Left ventricle myocardium superior (tissue), 1 donor: Measurements from ENCODE around the gene ABR. TPM values are rescaled to one million over a fixed set of nuclear protein-coding genes. Genes with fewer than 3 reads are reported as not detected.

Experiments used
- ATAC-seq: fragments of 200-7000 bp; cut with Tn5 transposase; one replicate; pipeline ENCODE4 v1.9.1; 2020; ENCODE audit warnings: mild to moderate bottlenecking, moderate library complexity
- DNase-seq: peaks from one replicate; pipeline ENCODE4 v3.0.0-alpha.2; 2020
- intact Hi-C: fragments of 100-400 bp; cut with micrococcal nuclease; formaldehyde crosslinking; loops from one replicate; pipeline ENCODE4 v1.11.0; 2022
- total RNA-seq: library from RNA; stranded (reverse); fragmentation: NEBNext Ultra II Directional; extraction: Animal tissue kit (Norgen Biotek cat#: 25700); gene quantifications from one replicate; pipeline ENCODE4 v1.2.1, GENCODE V29; 2021
- donor health status: DM: no; HTN: yes; CAD: no; lungs with severe emphysema.

Gene ABR
- total RNA-seq, 1 donor from 2014 or later: 167 TPM

DNA sequence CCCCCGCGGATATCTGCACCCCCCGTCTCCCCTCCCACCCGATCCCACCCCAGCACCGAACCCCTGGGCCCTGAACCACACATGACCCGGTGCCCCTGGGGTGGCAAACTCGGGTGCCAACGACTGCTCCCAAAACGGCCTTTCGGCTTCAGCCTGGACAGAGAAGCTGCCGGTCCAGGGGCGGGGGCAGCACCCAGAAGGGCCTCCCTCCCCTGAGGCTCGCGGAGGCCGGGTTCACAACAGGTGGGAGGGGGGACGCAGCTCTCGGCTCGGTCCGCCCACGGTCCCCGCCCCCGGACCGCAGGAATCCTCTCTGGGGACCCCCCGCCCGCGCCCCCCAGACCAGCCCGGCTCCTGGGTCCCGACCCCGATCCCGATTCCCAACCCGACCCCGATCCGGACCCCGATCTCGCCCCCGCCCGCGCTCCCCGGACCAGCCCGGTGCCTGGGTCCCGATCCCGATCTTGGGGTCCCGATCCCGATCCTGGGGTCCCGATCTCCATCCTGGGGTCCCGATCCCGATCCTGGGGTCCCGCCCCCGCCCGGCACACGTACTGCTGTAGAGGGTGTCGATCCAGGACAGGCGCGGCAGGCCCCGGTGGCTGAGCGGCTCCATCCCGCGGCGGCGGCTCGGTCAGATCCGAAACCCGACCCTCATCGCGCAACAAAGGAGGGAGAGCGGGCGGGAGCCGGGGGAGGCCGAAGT is 516 bp downstream of the ABR start:
- peak; percentile 35 for ATAC-seq
- intact Hi-C loops: no loop called here

DNA sequence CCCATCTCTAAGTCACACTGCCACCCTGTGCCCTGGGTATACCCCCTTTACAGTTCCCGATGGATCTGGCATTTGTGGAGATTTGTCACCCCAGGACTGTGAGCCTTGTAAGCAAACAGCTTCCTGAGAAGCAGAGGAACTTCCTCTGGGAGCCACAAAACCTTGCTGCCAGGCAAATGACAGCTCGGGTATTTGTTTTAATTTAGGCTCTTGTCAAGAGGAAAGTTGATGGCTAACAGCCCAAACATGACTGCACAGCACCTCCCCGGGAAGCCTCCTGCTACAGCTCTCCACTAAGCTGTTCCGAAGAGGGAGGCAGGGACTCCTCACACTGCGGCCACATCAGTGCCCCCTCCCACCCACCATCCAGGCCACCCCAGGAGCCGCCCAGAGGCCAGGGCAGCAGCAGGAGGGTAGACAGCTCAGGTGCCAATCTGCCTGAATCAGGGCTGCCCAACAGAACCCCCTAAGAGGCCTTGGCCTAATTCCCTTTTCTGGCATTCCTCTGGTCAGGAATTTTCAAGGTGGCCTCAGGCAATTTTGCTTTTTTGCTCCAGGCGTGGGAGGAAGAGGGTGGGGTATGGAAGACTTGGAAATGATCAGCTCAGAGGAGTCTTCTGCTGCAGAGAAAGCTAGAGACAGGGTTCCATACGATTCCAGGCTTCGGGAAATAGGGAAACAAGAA is 2.6 kb downstream of the ABR start:
- ATAC-seq: peak; percentile 52

More for the DNA sequence above, 516 bp downstream of the ABR start:
- peak; percentile 66 for DNase-seq

DNA sequence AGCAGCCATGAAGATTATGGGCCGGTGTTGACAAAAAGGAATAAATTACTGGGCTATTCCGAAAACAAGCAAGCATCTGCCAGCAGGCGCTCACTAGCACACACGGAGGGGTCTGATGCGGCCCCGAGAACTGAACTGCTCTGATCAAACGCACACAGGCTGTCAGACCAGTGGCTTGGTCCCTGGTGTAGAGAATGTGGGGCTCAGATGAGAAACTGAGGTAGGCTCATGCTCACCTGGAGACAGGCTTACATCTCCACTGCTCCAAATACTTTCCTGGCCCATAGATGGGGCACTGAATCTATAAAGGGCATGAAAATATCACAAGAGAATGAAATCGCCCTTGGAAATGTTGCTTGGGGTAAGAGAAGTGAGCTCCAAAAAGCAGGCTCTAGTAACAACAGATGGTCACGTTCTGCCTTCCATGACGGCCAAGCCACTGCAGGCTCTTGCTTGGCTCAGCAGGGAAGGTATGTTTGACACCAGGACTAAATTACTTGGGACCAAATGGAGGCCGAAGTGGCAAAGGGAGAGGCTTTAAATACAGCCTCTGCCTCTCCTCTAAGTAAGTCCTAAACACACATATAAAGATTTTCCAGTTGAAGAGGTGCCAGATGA is 5.4 kb downstream of the ABR start:
- DNase-seq (no peak), ATAC-seq (no peak)
- intact Hi-C loops: no loop called here

More for the DNA sequence above, 2.6 kb downstream of the ABR start:
- DNase-seq: no peak
- intact Hi-C loops: no loop called here

DNA sequence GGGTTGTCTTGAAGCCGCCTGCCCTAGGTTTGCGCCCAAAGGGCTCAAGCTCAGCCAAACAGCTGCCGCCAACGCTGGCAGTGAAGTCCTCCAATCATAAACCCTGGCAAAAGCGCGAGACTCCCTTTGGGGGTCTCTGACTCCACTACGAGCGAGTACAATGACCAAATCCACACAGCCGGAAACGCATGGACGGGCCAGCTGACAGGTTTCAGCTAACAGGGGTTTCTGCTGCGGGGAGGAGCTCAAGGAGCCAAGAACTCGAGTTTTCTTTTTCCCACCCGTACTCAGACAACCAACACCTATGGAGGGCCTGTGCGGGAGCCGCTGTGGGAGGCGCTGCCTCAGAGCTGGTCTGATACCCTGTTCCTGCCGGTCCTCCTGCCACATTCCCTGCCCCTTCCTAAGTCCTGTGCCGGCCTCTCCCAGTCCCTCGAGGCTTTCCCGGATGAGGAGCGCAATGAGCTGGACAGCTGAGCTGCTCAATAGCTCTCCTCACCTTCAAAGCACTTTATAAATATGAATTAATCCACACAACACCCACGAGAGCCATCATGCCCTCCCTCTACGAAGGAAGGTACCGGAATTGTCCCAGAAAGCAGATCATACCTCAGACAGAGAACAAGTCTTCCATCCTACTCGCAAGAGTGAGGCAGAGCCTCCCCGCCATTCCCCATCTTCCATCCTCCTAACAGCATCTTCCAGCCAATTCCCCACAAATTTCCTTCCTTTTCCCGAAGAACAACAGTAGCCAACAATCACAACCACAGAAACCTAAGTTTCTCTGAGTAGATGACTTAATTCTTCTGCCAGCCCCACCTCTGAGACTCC is 6.1 kb downstream of the ABR start:
- peak; percentile 23 for ATAC-seq
- DNase-seq: peak; percentile 52
- intact Hi-C loops: no loop called here

DNA sequence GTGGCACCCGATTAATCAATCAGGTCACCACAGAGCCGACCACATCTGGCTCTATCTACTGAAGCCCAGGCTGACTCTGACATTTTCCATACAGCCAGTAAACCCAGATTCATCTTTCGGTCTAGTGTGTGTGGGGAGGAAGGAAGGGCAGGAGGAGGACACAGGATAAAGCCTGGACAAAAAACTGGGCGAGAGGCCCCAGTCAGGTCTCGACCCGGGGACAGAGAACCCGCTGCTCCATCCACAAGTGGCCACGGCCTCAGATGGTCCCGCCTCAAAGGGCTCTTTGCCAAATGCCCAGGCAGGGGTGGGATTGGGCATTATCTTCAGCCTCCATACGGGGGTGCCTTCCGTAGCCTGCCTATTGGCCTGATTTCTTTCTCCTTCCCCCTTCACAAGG is 7.8 kb downstream of the ABR start:
- intact Hi-C loops: no loop called here
- DNase-seq (no peak), ATAC-seq (no peak)

DNA sequence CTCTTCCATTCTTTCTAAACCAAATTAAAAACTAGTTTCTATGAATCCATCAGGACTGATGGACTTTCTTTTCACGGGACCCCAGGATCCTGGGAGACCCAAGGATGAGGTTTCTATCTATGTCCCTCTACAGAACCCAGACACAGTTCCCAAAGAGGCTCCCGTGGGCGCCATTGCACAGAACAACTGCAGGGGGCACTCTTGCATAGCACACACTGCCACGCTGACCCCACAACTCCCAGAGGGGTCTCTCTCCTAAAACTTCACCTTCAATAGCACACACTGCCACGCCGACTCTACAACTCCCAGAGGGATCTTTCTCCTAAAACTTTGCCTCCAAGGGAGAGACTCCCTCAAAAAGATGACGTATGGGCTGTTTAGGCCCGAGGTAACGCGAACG is 9.0 kb downstream of the ABR start:
- DNase-seq: no peak
- ATAC-seq: no peak
- intact Hi-C loops: no loop called here

DNA sequence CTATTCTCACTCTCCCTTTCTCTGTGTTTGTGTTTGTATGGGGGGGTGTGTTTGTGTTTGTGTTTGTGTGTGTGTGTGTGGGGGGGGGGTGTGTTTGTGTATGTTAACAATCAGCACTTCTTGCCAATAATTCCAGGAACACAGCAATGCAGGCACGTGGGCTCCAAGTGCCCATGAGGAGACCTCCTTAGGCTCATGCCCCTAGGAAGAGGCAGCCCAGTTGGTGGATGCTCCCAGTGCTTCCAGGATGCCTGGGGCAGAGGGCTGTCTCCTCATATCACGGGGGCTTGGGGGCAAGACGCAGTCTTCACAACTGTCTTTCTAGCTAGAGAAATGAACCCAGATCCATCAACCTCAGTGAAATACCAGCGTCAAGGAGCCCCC is 9.9 kb downstream of the ABR start:
- intact Hi-C loops: no loop called here
- DNase-seq (no peak), ATAC-seq (no peak)

DNA sequence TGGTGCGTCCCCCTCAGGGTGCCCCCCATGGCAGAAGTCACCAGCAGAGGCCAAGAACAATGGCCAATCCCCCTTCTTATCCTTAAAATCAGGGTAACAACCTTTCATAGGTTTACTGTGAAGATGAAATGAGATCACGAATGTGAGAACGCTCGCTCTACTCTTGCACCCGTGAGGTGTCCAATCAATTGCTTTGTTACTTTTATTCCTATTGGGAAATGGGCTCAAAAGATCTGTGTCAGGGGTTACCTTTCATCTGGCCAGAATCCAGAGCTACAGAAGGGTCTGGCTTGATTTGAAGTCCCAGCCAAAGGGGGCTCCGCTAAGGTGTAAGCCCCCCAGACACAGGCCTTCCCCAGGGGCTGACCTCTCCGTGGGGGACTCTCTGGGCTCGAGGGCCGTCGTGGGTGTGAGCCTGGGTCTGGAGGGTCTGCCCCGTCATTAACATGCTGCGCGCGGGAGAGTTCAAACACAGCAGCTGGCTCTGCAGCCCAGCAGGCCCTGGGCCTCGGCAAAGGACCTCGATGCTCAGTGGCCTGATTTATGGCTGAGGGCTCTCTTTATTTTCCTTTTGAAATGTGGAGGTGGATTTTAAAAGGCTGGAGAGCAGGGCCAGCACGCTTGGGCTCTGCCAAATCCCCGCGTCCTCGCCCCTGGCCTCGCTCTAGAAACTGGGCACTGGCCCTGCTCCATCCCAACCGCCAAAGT is 10.4 kb downstream of the ABR start:
- DNase-seq: no peak
- intact Hi-C loops: no loop called here
- no peak for ATAC-seq

DNA sequence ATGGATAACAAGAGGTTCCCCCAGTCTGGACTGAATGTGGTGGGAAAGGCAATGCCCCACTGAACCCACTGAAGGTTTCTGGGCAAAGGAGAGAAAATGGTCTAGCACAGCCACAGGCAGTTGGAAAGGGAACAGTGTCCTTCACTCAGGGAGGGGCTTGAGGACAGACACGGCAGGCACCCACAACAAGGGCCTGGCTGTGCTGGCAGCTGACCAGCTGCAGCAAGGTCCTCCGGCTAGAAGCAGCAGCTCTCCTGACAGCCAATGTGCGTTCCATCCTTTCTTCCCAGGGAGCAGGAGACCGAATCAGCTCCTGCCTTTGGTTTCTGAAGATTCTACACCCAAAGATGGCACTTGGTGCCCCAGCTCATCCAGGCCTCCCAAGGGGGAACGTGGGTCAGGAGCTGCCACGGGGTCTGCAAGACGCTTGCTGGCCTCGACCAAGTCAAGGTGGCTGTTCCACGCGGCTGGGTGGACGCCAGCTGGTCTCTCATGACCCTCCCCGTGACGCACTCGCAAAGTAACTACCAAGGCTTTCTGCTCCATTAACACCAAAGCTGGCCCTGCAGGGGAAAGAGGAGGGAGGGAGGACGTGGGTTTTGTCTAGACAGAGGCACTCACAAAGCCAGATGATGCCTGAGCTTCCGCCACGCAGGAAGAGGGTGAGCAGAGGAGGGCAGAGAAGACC is 11.1 kb downstream of the ABR start:
- ATAC-seq (no peak), DNase-seq (no peak)
- intact Hi-C loops: no loop called here

DNA sequence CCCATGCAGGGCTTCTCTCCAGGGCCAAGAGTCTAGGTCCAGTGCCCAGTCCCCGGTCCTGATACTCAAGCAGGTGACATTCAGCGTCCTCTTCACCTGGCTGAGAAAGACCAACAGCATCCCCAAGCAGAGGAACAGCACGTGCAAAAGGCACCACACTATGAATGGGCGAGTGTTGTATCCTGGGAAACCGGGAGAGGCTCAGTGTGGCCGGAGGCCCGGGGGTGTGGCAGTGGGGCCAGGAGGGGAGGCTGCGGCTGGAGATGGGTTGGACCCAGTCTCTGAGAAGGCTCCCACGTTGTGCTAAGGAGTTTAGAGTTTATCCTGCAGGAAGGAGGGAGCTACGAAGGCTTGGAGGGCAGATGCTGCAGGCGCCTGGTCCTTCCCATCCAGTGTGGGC is 13.5 kb downstream of the ABR start:
- no peak for DNase-seq
- no peak for ATAC-seq
- intact Hi-C loops: no loop called here

DNA sequence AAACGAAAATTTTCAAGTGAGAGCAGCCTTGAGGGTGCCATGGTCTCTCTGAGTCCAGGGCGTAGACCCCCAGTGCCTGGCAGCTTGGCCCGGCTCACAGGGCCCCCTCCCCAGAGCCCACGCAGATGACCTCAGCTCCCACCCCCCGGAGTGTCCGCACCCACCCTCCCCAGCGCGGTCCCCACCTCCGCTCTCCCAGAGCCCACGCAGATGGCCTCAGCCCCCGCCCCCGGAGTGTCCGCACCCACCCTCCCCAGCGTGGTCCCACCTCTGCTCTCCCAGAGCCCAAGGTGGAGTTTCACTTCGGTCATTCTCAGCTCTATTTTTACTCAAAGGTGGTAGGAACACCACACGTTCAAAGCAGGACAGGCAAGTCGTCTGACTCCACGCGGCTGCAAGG is 13.9 kb downstream of the ABR start:
- DNase-seq (no peak), ATAC-seq (peak; percentile 23)
- intact Hi-C loops: no loop called here

DNA sequence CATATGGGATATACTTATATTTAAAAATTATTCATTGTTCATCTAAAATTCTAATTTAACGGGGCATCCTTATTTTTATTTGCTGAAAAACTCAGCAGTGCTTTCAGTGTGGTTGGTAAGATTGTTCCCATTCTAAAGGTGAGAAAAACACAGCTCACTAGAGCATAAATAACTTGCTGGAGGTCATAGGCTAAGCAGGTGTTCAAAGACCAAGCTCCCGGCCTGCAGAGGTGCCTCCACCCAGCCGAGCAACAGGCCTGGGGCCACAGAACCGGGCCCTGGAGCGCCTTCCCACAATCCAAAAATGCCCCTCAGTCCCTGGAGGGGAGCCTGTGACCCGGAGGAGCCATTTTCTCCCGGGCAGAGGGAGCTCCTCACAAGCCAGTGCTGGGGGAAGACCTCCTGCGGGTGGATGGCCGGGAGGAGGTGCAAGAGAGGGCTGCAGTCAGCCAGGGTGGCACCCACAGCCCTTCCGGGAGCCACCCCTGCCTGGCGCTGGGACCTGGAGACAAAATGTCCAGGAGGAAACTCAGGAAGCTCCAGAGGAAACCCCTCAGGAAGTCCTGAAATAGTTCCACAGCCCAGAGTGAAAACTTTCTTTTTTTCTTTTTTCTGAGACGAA is 14.7 kb downstream of the ABR start:
- DNase-seq: peak; percentile 65
- ATAC-seq: peak; percentile 73
- intact Hi-C loops: no loop called here

DNA sequence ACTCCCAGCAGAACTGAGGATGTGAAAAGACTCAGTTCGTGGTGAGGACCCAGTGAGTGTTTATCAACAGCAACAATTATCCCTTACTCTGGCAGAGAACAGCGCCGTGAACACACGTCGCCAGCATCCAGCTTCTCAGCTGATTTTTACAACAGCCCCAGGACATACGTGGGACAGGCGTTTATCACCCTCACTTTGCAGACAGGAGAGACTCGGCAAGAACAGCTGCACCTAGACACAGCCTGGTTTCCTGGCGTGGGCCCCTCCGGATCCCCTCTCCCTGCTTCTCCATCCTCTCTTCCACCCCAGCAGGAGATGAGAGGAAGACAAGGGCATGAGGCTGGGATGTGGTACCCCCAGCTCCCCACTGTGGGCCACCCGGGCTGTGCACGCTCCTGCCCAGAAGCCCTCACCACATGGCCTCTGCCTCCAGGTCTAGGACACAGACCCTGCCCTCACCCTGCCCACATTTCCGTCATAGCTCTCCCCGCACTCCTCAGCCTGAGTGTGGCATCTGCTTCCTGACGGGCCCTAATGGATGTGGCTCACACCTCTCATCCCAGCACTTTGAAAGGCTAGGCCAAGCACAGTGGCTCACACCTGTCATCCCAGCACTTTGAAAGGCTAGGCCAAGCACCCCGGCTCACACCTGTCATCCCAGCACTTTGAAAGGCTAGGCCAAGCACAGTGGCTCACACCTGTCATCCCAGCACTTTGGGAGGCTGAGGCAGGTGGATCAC is 17.5 kb downstream of the ABR start:
- DNase-seq (no peak), ATAC-seq (no peak)
- intact Hi-C loops: no loop called here

DNA sequence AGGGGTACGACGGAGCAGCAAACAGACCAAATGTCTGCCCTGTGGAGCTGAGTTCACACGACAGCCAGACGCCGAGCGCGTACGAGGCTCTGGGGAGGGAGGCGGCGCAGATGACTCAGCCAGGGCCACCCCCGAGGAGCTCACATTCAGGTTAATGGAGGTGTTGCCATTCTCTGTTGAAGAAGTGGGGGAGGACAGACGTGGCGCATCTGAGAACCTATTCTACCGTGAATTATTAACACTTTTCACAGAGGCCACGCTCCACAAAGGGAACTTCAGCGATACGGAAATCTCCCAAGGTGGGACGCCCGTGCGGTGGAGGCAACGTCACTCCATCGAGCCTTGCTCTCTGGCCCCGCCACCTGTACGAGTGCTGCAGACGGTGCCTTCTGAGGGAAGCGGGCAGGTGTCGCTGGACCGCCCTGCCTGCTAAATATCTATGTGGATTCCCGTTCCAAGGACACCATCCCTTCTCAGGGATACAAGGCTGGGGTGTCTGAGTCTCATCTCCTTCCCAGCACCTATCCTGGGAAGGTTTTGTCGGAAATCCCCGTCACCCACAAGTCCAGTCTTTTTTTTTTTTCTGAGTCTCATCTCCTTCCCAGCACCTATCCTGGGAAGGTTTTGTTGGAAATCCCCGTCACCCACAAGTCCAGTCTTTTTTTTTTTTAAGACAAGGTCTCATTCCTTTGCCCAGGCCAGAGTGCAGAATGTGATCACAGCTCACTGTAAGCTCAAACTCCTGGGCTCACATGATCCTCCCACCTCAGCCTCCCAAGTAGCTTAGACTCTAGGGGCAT is 19.0 kb downstream of the ABR start:
- intact Hi-C loops: no loop called here
- DNase-seq: no peak
- no peak for ATAC-seq

DNA sequence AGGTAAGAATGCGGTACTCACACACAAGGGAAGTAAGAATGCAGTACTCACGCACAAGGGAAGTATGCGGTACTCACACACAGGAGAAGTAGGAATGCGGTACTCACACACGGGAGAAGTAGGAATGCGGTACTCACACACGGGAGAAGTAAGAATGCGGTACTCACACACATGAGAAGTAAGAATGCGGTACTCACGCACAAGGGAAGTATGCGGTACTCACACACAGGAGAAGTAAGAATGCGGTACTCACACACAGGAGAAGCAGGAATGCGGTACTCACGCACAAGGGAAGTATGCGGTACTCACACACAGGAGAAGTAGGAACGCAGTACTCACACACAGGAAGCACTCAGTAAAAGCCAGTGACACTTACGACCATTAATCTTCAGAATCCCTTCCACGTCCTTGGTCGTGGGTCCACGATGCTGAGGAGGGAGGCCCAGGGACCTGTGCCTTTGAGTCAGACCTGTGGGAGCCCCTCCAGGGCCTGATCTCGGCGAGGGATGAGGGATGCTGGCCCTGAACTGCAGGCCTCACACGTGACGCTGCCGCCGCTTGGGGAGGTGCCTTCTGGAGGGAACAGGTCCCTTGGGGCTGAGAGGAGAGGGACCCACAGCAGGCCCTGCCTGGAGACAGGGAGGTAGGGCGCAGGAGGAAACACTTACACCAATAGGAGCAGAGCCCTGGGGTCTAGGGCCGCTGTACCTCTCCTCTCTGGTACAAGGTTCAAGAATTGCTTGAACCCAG is 20.2 kb downstream of the ABR start:
- no peak for DNase-seq
- intact Hi-C loops: no loop called here
- ATAC-seq: no peak

DNA sequence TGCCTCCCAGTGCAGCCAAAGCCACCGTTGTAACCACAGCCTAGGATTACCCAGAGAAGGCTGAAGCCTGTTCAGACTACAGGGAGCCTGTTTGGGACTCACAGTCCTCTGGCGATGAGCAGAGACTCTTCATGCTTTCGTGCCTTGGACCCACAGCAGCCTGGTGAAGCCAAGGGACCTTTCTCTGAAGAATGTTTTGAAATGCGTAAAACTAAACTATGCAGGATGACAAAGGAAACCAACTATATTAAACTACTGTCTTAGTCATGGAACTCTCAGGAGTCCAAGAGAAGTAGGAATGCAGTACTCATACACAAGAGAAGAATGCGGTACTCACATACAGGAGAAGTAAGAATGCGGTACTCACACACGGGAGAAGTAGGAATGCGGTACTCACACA is 20.9 kb downstream of the ABR start:
- intact Hi-C loops: no loop called here
- no peak for ATAC-seq
- no peak for DNase-seq
